Activated T-cell treated with anti-CD3 and anti-CD28 coated beads, Interleukin-2, amount 50 U/mL, for 1 hour (primary cell): ENCODE data around the gene PLAC1.

Experiments used
- DNase-seq: peaks from one replicate; pipeline ENCODE4 v3.0.0-alpha.2; 2020

The PLAC1 gene

GRCh38 chrX:134669378-134670098, 11.3 kb upstream of the PLAC1 start:
- DNase-seq, result no peak

DNA sequence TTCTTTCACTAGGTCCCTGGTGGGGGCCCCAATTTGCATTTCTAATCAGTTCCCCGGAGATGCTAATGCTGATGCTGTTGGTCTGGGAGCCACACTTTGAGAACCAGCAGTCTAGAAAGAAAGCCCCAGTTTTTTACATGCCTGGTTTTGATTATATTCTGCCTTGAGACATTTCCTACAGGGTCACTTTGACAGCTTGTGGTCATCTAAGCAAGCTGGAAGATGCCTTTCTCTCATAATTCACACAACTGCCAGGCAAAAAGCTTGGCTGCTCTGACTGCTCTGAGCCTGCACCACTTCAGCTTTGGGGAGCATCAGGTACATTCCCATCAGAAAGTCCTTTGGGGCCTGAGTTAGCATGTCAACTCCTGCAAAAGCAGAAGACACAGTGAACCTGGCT, 5.9 kb upstream of the PLAC1 start:
- DNase-seq, result no peak

DNA sequence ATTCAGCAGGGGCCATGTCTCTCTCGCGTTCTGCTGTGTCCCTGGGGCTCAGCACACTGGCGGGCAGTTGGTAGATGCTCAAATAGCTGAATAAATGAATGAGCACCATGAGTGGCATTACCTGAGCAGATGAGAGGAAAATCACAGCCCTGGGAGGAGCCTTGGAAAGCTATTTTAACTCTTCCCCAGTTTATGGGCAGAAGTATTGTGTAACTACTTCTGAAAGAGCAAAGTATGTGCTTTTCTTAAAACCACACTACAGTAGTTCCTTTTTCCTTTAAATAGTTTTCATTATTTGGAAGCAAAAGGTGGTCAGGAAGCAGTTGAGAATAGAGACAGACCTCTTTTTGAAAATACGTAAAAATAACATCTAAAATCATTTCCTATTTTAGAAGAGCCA, 3.0 kb upstream of the PLAC1 start:
- no peak for DNase-seq

- no peak for DNase-seq
Observed at GRCh38 chrX:134660627-134661026, 2.4 kb upstream of the PLAC1 start.

DNA sequence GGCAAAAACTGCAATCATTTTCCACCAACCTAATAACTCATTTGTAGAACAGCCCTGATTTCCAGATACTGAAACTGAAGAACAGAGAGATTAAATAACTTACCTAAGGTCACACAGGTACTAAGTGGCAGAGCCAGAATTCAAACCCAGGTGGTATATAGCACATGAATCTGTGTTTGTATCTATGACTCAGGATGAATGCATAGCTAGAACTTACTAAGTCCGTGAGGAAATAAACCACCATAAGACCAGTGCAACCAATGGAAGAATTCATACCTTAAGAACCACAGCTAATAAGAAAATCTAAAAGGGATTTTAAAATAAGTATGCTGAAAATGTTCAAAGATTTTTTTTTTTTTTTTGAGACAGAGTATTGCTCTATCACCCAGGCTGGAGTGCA, 1.5 kb upstream of the PLAC1 start:
- no peak for DNase-seq

DNA sequence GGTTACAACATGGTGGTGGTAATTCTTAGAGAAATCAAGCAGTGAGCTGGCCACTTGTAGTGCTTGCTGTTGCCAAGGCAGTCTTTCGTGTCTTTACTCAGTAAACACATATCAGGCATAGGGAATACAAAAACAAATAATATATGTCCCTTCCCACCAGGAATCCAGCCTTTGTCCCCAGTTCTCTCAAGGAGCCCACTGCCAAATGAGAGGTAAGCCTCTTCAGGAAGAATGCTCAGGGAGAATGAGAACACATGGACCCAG, 421 bp upstream of the PLAC1 start:
- DNase-seq, result no peak

DNA sequence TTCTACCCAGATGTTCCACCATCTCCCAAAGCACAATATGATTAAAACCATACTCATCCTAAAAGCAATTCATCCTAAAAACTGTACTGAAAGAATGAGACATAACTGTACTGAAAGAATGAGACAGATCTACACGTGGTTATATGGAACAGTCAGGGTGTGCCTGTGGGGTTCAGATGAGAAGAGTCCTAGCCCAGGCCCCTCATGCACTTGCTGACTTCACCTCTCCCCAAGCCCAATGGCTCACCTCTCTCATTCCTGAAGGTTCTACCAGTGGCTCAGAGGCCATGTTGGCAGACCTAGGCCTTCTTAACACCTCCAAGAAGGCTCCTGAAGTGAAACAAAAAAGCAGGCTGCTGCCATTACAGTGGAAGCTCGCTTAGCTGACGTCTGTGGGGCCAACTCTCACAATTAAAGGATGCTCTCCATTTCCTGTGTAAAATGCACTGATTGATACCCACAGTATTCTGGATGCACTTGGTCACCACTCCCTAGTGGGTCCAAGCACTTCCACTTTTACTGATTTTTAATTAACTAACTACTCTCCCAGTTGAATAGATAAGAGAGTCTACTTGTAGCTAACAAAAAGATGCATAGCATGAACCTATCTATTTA, 3.8 kb downstream of the PLAC1 start:
- DNase-seq, result no peak

GRCh38 chrX:134653835-134654234, 4.4 kb downstream of the PLAC1 start:
- no peak for DNase-seq

DNA sequence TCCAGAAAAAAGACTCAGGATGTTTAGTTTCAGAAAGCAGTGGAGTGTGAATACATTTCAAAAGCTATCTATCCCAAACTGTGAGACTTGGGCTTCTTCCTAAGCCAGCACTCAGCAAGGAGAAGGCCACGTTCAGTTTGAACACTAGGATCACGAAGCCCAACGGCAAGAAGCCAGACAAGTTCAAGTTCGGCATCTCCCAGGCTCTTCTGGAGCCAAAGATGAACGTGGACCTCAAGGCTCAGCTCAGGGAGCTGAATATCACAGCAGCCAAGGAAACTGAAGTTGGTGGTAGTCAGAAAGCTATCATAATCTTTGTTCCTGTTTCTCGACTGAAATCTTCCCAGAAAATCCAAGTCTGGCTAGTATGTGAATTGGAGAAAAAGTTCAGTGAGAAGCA, 7.6 kb downstream of the PLAC1 start:
- DNase-seq, result no peak

GRCh38 chrX:134649770-134650169, 8.5 kb downstream of the PLAC1 start:
- DNase-seq, result no peak

DNA sequence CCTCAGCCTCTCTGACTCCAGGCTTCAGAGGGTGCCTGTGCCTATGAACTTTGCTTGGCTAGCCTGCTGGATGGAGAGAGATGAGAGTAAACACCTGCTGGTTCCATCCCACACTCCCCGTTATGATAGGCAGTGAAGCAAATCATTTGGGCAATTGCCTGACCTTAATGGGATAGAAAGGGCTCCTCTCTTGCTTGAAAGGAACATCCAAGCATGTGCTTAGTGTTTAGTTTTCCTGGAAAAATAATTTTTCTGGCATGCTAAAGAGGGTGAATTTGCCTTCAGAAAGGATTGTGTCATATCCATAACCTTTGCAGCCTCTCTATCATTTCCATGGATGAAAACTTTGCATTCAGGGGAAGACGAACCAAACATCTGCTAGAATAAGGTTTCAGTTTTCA, 10.8 kb downstream of the PLAC1 start:
- no peak for DNase-seq

DNA sequence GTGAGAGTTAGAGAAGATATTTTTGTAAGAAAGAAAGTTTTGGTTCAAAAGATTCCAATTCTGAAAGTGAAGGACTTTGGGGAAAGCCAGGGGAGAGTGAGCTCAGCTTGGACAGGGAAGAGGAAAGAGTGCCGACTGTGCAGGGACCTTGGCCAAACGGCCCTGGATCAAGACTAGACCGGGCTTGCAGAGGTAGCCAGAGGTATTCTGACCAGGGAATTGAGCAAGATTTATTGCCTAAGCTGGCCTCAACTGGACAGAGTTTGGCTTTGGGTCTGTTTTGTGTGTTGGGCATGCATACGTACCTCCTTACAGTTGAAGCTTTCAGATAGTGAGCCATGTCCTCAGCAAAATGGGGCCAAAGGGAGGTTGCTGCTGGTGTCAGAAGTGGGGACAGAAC, 11.6 kb downstream of the PLAC1 start:
- DNase-seq, result no peak

DNA sequence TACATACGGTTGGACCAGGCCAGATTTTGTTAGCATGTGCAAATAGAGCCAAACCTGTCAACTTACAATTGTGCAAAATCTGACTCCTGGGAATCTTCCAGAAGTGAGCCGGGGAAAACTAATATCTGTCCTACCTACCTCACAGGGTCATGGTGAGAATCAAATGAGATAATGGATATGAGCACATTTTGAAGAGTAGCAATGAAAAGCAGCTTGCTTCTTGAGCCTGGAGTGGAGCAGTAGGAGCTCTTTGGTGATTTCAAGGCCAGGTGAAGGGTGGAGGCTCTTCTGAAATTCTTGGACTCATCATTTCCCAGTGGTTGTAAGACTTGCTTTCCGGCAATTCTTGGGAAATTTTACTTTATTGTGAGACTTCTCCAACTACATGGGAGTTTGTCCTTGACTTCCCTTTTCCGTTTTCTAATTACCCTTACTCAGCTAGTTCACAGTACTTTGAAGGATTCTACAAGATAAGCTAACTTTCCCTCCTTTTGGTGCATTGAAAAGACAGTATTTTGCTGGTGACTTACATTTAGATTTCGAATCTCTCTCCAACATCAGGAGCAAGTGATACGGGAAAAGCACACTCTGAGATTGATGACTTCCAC, 12.2 kb downstream of the PLAC1 start:
- no peak for DNase-seq

- no peak for DNase-seq
Observed at GRCh38 chrX:134642386-134642785, 15.9 kb downstream of the PLAC1 start.

DNA sequence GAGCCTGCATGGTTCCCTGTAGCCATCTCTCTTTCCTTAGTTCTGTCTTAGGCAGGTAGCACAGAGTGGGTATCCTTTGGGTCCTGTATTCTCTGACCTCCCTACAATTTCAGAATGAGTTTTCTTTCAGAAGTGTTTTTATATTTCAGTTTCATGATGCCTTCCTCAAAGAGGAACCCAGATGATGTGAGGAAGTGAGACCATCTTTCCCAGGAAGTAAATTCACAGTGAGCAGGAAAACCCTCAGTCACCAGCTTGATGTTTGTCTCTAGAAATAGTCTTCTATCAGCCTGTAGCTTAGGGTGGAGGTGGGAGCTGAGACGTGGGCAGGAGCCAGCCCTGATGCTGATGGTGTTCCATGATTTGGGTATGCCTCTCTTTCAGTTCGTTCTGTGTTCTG, 16.9 kb downstream of the PLAC1 start:
- DNase-seq, result no peak

GRCh38 chrX:134640914-134641313, 17.4 kb downstream of the PLAC1 start:
- no peak for DNase-seq

DNA sequence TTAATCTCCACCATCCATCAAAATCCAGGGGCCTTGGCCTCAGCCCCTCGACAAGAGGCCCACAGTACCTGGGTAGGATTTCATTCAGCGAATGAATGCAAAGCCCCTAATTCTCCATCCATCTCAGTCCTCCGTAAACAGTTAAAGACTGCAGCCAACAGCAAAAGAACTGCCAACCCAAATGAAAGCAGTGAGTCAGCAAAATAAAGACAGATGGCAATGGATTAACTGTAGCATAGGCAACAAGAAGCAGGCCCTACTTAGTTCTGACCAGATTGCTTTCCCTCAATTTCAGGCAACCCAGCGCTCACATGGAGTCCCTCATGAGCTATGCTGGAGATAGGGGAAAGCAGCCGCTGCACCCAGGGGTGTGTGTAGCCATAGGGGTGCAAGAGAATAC, 21.4 kb downstream of the PLAC1 start:
- DNase-seq, result no peak

- no peak for DNase-seq
Observed at GRCh38 chrX:134634691-134635090, 23.6 kb downstream of the PLAC1 start.

DNA sequence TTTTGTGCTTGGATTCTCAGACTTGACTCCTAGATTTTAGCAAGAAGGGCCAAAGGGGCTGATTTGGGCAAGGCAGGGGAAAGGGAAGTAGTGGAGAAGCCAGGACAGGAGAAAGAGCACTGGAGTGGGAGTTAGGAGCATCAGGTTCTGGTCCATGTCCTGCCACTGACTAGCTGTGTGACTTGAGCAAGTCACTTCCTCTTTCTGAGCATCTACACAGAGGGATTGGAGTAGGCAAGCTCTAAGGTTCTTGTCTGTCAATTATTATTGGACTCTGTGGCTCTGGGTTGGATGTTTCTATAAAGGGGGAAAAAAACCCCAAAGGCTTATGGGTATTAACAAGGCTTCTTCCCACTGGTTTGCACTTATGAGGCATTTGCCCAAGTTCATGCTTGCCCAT, 24.4 kb downstream of the PLAC1 start:
- DNase-seq, result no peak

DNA sequence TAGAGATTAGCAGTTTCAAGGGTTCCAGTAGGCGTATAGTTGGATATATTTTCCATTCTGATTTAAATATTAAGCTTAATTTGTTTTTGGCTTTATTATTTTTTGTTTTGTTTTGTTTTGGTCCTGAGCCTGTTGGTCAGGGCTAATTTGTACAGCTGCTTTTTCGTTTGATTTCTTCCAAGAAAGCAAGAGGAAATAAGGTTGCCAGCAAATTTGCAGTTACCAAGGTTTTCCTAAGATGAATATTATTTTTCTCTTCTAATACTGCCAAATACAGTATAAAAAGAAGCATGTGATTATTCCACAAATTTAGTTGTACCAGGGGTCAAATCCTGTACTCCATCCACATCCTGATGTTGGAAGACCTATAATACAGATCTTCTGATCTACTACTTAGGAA, 24.9 kb downstream of the PLAC1 start:
- DNase-seq, result no peak

GRCh38 chrX:134632355-134632754, 25.9 kb downstream of the PLAC1 start:
- no peak for DNase-seq

DNA sequence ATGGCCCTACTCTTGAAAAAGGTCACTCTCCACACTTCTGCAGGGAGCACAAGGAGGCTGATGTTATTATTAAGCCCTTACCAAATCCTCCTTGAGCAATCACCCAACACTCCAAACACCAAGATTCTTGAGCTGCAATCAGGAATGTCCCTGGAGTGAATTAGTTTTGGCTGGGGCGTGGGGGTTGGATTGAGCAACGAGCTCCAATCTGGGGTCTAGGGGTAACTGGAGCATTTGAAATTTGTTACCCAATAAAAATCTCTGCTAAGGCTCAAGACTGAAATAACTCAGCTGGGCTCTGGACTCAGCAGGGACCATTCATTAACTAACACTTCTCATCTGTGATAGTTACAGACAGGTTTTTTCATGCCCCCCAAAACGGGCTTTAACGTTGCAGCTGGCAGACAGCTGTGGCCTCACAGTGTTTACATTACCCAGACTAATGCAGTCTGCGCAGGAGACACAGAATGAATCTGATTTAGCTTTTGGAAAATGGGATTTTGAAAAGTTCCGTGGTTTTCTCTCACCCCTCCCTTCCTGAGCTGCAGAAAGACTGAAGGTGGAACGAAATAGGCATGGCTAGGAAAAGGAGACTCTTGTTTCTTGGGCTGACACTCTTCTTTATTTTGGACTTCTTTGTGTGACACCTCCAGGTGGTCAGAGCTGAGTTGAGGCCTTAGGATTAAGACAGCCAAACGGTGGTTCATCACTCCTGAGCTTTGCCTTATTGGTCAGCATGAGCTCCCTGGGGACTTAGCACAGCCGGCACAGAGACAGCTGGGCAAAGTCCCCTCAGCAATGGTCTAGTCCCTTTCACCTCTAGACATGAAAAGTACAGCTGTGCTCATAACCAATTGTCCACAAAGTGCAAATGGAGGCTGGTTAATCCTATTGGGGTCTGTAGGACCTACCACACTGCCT, 26.6 kb downstream of the PLAC1 start:
- no peak for DNase-seq

- DNase-seq, result no peak
Observed at GRCh38 chrX:134628663-134629062, 29.6 kb downstream of the PLAC1 start.

DNA sequence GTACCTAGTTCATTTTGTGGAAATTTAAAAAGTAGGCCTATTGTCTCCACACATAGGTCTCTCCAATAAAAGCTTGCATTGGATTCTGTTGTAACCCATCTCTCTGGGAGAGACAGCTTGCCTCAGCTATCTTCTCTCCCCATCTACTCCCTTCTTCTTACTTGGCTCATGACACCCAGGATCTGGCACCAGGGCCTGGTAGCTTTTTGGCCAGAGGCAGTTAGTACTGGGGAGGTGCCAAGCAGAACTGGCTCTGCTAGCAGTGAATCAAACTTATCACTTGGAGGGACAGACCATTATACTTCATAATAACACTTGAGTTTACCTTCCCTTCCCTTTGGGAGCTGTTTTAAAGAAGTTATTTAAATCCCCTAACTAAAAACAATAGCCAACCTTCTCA, 31.8 kb downstream of the PLAC1 start:
- no peak for DNase-seq
